ENCODE measurements around the gene TMEM145.

- no peak for TF ChIP-seq CTCF (conservative IDR thresholded peaks at IDR 0.05; ENCODE audit: low read depth, low read length)
- TF ChIP-seq EZH2 (IDR thresholded peaks at IDR 0.05; ENCODE audit: low read length, unreplicated experiment) = no peak
Observed at GRCh38 chr19:42277821-42278451, 35.2 kb upstream of the TMEM145 start.
